K562 (cell line): ENCODE data around the gene CAST. TPM values are rescaled to one million over a fixed set of nuclear protein-coding genes. Genes with fewer than 3 reads are reported as not detected.

Experiments used
- BDP1 ChIP-seq: IDR thresholded peaks from 3 replicates; pipeline ENCODE4 v1.6.1; 2011; ENCODE audit not compliant: insufficient read length, insufficient read depth
- CBX5 ChIP-seq: IDR thresholded peaks from 2 replicates; pipeline ENCODE4 v1.6.1; 2014; ENCODE audit warnings: low read depth, borderline replicate concordance
- CEBPB ChIP-seq: fragments of 450-650 bp; IDR thresholded peaks from 2 replicates; pipeline ENCODE4 v1.6.1; 2016; ENCODE audit warnings: missing genetic modification characterization, missing compliant biosample characterization
- E2F3 ChIP-seq: fragments of 250-450 bp; sonication (Bioruptor Pico); IDR thresholded peaks from 2 replicates; pipeline ENCODE4 v1.4.0; 2020; ENCODE audit warnings: mild to moderate bottlenecking
- EP300 ChIP-seq: IDR thresholded peaks from 2 replicates; pipeline ENCODE4 v1.6.1; 2012; ENCODE audit warnings: low read length, improper control_type of control experiment
- MTF1 ChIP-seq: fragments of 250-450 bp; sonication (Bioruptor Pico); IDR thresholded peaks from 2 replicates; pipeline ENCODE4 v1.9.0; 2021; ENCODE audit warnings: moderate library complexity, mild to moderate bottlenecking, inconsistent platforms, borderline replicate concordance
- MXI1 ChIP-seq: IDR thresholded peaks from 2 replicates; pipeline ENCODE4 v1.6.1; 2011; ENCODE audit warnings: low read depth, mild to moderate bottlenecking, improper control_type of control experiment, low read length
- OTX1 ChIP-seq: fragments of 450-650 bp; formaldehyde crosslinking; IDR thresholded peaks from 2 replicates; pipeline ENCODE4 v1.4.0; 2022; ENCODE audit warnings: mild to moderate bottlenecking
- PHB2 ChIP-seq: fragments of 450-650 bp; IDR thresholded peaks from 2 replicates; pipeline ENCODE4 v1.6.1; 2017; ENCODE audit warnings: low read depth
- PHF8 ChIP-seq: fragments of 200-600 bp; sonication (generic); IDR thresholded peaks from 2 replicates; pipeline ENCODE4 v1.6.1; 2012; ENCODE audit warnings: mixed run types, mild to moderate bottlenecking, inconsistent platforms, low read length, moderate library complexity, borderline replicate concordance
- POU5F1 ChIP-seq: fragments of 150-350 bp; IDR thresholded peaks from 2 replicates; pipeline ENCODE4 v1.6.1; 2014; ENCODE audit warnings: borderline replicate concordance, low read length, low read depth, mild to moderate bottlenecking; ENCODE audit not compliant: partially characterized antibody
- PTTG1 ChIP-seq: fragments of 450-650 bp; IDR thresholded peaks from 2 replicates; pipeline ENCODE4 v1.6.1; 2016; ENCODE audit warnings: low read depth, mild to moderate bottlenecking, missing genetic modification characterization, missing compliant biosample characterization
- SAP30 ChIP-seq: fragments of 200-600 bp; sonication (generic); IDR thresholded peaks from 2 replicates; pipeline ENCODE4 v1.6.1; 2012; ENCODE audit warnings: borderline replicate concordance, low read depth, mild to moderate bottlenecking, moderate library complexity, low read length, control low read depth, inconsistent platforms; ENCODE audit not compliant: insufficient read depth, poor library complexity, severe bottlenecking
- SMAD2 ChIP-seq: fragments of 150-350 bp; IDR thresholded peaks from 2 replicates; pipeline ENCODE4 v1.6.1; 2014; ENCODE audit warnings: low read depth, mild to moderate bottlenecking, low read length
- SMARCC2 ChIP-seq: fragments of 450-650 bp; IDR thresholded peaks from 2 replicates; pipeline ENCODE4 v1.6.1; 2017; ENCODE audit warnings: antibody characterized with exemption, moderate library complexity, mild to moderate bottlenecking, low read depth
- TSC22D4 ChIP-seq: fragments of 450-650 bp; IDR thresholded peaks from 2 replicates; pipeline ENCODE4 v1.6.1; 2016; ENCODE audit warnings: missing genetic modification characterization, missing biosample characterization, control low read depth
- ZNF134 ChIP-seq: fragments of 250-450 bp; sonication (Bioruptor Pico); conservative IDR thresholded peaks from 2 replicates; pipeline ENCODE4 v1.4.0; 2020
- ZNF586 ChIP-seq: fragments of 450-650 bp; formaldehyde crosslinking; conservative IDR thresholded peaks from 2 replicates; pipeline ENCODE4 v1.4.0; 2020; ENCODE audit warnings: mild to moderate bottlenecking, moderate library complexity
- ZNF76 ChIP-seq: fragments of 250-450 bp; sonication (Bioruptor Pico); IDR thresholded peaks from 2 replicates; pipeline ENCODE4 v1.4.0; 2020; ENCODE audit warnings: mild to moderate bottlenecking, moderate library complexity, borderline replicate concordance
- ZSCAN32 ChIP-seq: fragments of 450-650 bp; formaldehyde crosslinking; IDR thresholded peaks from 2 replicates; pipeline ENCODE4 v1.4.0; 2020; ENCODE audit warnings: mild to moderate bottlenecking, moderate library complexity
- polyA plus RNA-seq, 8 experiments: library from polyadenylated mRNA; depleted of rRNA in 4 of 8; stranded (reverse) in 5 of 8; unstranded in 3 of 8; fragments of >200 nt; fragmentation: Nextera tagmentation in 2 of 8; fragmentation: Illumina TruSeq in 1 of 8; extraction: Ambion mirVana in 2 of 8; extraction: Trizol in 1 of 8; gene quantifications; 2 replicates each; pipeline versions ENCODE4 v1.2.1 to v1.2.3, GENCODE V29; 2011 to 2014; ENCODE audit warnings: inconsistent platforms in 1 of 8, missing spikeins in 1 of 8
- total RNA-seq, 7 experiments: library from RNA; depleted of rRNA in 6 of 7; stranded (reverse); fragments of >200 nt in 6 of 7; fragmentation: Illumina TruSeq in 2 of 7; extraction: Trizol in 2 of 7; gene quantifications; 2 replicates each; pipeline versions ENCODE4 v1.2.1 to v1.2.3, GENCODE V29; 2011 to 2021; ENCODE audit warnings: low replicate concordance in 1 of 7
- TF ChIP-seq, protein P1 (sequence below): fragments of 250-450 bp; sonication (Bioruptor Pico); IDR thresholded peaks from 2 replicates; pipeline ENCODE4 v1.8.0; 2021; ENCODE audit warnings: moderate library complexity, mild to moderate bottlenecking, inconsistent platforms
- TF ChIP-seq, protein P2 (sequence below): fragments of 200-800 bp; sonication (Bioruptor generic); IDR thresholded peaks from 2 replicates; pipeline ENCODE4 v1.6.1; 2017; ENCODE audit warnings: missing genetic modification characterization, missing compliant biosample characterization
- TF ChIP-seq, protein P3 (sequence below): fragments of 450-650 bp; IDR thresholded peaks from 2 replicates; pipeline ENCODE4 v1.6.1; 2016; ENCODE audit warnings: low read depth, mild to moderate bottlenecking, moderate library complexity
- TF ChIP-seq, protein P4 (sequence below): fragments of 450-650 bp; conservative IDR thresholded peaks from 2 replicates; pipeline ENCODE4 v1.6.1; 2016; ENCODE audit warnings: missing genetic modification characterization, low read depth, mild to moderate bottlenecking, missing compliant biosample characterization, moderate library complexity

The CAST gene
- total and polyA plus RNA-seq, 9 of the 15 experiments (the other 6 are each of a cell fraction or from before 2014, with no cell fraction given), result 55.5 to 136 (median 86.1) TPM

DNA sequence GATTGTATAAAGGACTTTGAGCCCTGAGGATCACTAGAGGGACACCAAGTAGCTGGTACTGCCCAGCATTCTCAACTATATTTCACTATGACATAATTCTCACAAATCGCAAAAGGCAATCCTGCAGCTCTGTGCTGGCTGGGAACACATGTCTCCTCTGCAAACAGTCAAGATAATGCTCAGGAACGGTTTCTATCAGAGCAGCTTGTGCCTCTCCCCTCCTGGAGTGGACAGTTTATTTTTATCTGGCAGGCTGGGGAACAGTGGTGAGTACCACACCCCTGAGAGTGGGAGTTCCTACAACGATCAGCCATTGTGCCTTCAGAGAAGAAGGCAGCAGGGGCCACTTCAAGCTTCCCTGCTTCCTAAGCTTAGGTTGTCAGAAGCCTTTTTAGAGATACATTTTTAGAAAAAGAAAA lies 79.7 kb downstream of the CAST start (continued):
- TF ChIP-seq, protein P1, sequence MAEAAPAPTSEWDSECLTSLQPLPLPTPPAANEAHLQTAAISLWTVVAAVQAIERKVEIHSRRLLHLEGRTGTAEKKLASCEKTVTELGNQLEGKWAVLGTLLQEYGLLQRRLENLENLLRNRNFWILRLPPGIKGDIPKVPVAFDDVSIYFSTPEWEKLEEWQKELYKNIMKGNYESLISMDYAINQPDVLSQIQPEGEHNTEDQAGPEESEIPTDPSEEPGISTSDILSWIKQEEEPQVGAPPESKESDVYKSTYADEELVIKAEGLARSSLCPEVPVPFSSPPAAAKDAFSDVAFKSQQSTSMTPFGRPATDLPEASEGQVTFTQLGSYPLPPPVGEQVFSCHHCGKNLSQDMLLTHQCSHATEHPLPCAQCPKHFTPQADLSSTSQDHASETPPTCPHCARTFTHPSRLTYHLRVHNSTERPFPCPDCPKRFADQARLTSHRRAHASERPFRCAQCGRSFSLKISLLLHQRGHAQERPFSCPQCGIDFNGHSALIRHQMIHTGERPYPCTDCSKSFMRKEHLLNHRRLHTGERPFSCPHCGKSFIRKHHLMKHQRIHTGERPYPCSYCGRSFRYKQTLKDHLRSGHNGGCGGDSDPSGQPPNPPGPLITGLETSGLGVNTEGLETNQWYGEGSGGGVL (CRISPR knock-in tag), result no peak
- TF ChIP-seq TSC22D4 (tag), result no peak
- TF ChIP-seq EP300, result peak; percentile 85
- no peak for TF ChIP-seq CEBPB (tag)
- TF ChIP-seq MTF1 (CRISPR knock-in tag), result no peak
- no peak for TF ChIP-seq ZNF134
- peak; percentile 23; the same call in 1 of the 2 replicates for TF ChIP-seq PHF8
- peak; percentile 46; the same call in 1 of the 2 replicates for TF ChIP-seq MXI1
- no peak for TF ChIP-seq ZNF586
- no peak for TF ChIP-seq SMARCC2
- TF ChIP-seq SAP30, result no peak
- TF ChIP-seq, protein P2, sequence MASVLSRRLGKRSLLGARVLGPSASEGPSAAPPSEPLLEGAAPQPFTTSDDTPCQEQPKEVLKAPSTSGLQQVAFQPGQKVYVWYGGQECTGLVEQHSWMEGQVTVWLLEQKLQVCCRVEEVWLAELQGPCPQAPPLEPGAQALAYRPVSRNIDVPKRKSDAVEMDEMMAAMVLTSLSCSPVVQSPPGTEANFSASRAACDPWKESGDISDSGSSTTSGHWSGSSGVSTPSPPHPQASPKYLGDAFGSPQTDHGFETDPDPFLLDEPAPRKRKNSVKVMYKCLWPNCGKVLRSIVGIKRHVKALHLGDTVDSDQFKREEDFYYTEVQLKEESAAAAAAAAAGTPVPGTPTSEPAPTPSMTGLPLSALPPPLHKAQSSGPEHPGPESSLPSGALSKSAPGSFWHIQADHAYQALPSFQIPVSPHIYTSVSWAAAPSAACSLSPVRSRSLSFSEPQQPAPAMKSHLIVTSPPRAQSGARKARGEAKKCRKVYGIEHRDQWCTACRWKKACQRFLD (CRISPR knock-in tag), result no peak
- TF ChIP-seq, protein P3, sequence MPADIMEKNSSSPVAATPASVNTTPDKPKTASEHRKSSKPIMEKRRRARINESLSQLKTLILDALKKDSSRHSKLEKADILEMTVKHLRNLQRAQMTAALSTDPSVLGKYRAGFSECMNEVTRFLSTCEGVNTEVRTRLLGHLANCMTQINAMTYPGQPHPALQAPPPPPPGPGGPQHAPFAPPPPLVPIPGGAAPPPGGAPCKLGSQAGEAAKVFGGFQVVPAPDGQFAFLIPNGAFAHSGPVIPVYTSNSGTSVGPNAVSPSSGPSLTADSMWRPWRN, result no peak
- no peak for TF ChIP-seq BDP1
- no peak for TF ChIP-seq OTX1
- no peak for TF ChIP-seq SMAD2
- no peak for TF ChIP-seq E2F3 (CRISPR knock-in tag)
- peak; percentile 75; the same call in 1 of the 2 replicates for TF ChIP-seq CBX5
- TF ChIP-seq POU5F1, result no peak
- TF ChIP-seq PTTG1 (tag), result no peak
- TF ChIP-seq, protein P4, sequence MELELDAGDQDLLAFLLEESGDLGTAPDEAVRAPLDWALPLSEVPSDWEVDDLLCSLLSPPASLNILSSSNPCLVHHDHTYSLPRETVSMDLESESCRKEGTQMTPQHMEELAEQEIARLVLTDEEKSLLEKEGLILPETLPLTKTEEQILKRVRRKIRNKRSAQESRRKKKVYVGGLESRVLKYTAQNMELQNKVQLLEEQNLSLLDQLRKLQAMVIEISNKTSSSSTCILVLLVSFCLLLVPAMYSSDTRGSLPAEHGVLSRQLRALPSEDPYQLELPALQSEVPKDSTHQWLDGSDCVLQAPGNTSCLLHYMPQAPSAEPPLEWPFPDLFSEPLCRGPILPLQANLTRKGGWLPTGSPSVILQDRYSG (tag), result no peak; the same call in 1 of the 2 replicates
- no peak for TF ChIP-seq ZNF76
- no peak for TF ChIP-seq PHB2
- TF ChIP-seq ZSCAN32 (CRISPR knock-in tag), result no peak
